ENCODE results near the gene YWHAB. TPM values are rescaled to one million over a fixed set of nuclear protein-coding genes. Genes with fewer than 3 reads are reported as not detected.

The YWHAB gene
- total RNA-seq, 1 experiment from 2014 or later, result 377 TPM

GRCh38 chr20:44851545-44851944, 34.0 kb upstream of the YWHAB start:
- intact Hi-C loops (cut with micrococcal nuclease; ENCODE audit: unreplicated experiment), result no loop called here
- BruUV-seq (replicated peaks), result no TSS peak

GRCh38 chr20:44856442-44856841, 29.1 kb upstream of the YWHAB start:
- Mint-ChIP-seq H3K27ac (ENCODE audit: unreplicated experiment) (no peak overlapping the region), H3K27me3 (ENCODE audit: unreplicated experiment) (peaks cover 13% of the 10 kb centered on the region), H3K9me3 (ENCODE audit: low read depth, unreplicated experiment) (peaks cover 3% of the 10 kb centered on the region), H3K36me3 (ENCODE audit: insufficient read depth, unreplicated experiment) (no peaks in the 10 kb centered on the region), H3K4me1 (ENCODE audit: low read depth, unreplicated experiment) (peaks cover 10% of the 10 kb centered on the region), H3K4me3 (ENCODE audit: low read depth, unreplicated experiment) (no peak overlapping the region)
- no peak for TF ChIP-seq CTCF (IDR thresholded peaks at IDR 0.05; ENCODE audit: unreplicated experiment)
- DNase-seq, result no peak
- no TSS peak for BruUV-seq (replicated peaks)
- CTCF ChIA-PET, result interaction anchor here (0.7 to 1.3 kb wide), 3 partner anchors 8 to 1242 kb away, joined by 4 to 5 read pairs (median 4); no protein-coding TSS in a partner anchor
- intact Hi-C loops (cut with micrococcal nuclease; ENCODE audit: unreplicated experiment), result no loop called here

More at GRCh38 chr20:44851545-44851944, 34.0 kb upstream of the YWHAB start:
- no peaks in the 10 kb centered on the region for H3K36me3 Mint-ChIP-seq (ENCODE audit: insufficient read depth, unreplicated experiment)
- H3K27ac Mint-ChIP-seq (ENCODE audit: unreplicated experiment), result no peak overlapping the region
- H3K4me1 Mint-ChIP-seq (ENCODE audit: low read depth, unreplicated experiment), result peaks cover 4% of the 10 kb centered on the region
- no peak for DNase-seq
- H3K9me3 Mint-ChIP-seq (ENCODE audit: low read depth, unreplicated experiment), result peaks cover under 1% of the 10 kb centered on the region
- H3K4me3 Mint-ChIP-seq (ENCODE audit: low read depth, unreplicated experiment), result no peak overlapping the region
- CTCF ChIA-PET, result no interaction called here
- no peak for TF ChIP-seq CTCF (IDR thresholded peaks at IDR 0.05; ENCODE audit: unreplicated experiment)
- peaks cover 57% of the 10 kb centered on the region for H3K27me3 Mint-ChIP-seq (ENCODE audit: unreplicated experiment)

- intact Hi-C loops (cut with micrococcal nuclease; ENCODE audit: unreplicated experiment), result no loop called here
- CTCF ChIA-PET, result interaction anchor here (0.7 to 1.3 kb wide), 3 partner anchors 9 to 1243 kb away, joined by 4 to 5 read pairs (median 4); no protein-coding TSS in a partner anchor
- no peaks in the 10 kb centered on the region for H3K36me3 Mint-ChIP-seq (ENCODE audit: insufficient read depth, unreplicated experiment)
- peaks cover 13% of the 10 kb centered on the region for H3K27me3 Mint-ChIP-seq (ENCODE audit: unreplicated experiment)
- H3K4me3 Mint-ChIP-seq (ENCODE audit: low read depth, unreplicated experiment), result no peak overlapping the region
- H3K9me3 Mint-ChIP-seq (ENCODE audit: low read depth, unreplicated experiment), result peaks cover 3% of the 10 kb centered on the region
- TF ChIP-seq CTCF (IDR thresholded peaks at IDR 0.05; ENCODE audit: unreplicated experiment), result no peak
- no TSS peak for BruUV-seq (replicated peaks)
- no peak overlapping the region for H3K27ac Mint-ChIP-seq (ENCODE audit: unreplicated experiment)
- DNase-seq, result no peak
- H3K4me1 Mint-ChIP-seq (ENCODE audit: low read depth, unreplicated experiment), result peaks cover 15% of the 10 kb centered on the region
These were observed 28.6 kb upstream of the YWHAB start for GRCh38 chr20:44856856-44857448.

GRCh38 chr20:44858606-44859360, 26.7 kb upstream of the YWHAB start:
- no peak for DNase-seq
- H3K4me1 Mint-ChIP-seq (ENCODE audit: low read depth, unreplicated experiment), result peaks cover 21% of the 10 kb centered on the region
- H3K27ac Mint-ChIP-seq (ENCODE audit: unreplicated experiment), result no peak overlapping the region
- intact Hi-C loops (cut with micrococcal nuclease; ENCODE audit: unreplicated experiment), result no loop called here
- CTCF ChIA-PET, result interaction anchor here (0.6 kb wide), 1 partner anchor 30 kb away, joined by 4 read pairs; no protein-coding TSS in a partner anchor
- no peak overlapping the region for H3K4me3 Mint-ChIP-seq (ENCODE audit: low read depth, unreplicated experiment)
- peaks cover 3% of the 10 kb centered on the region for H3K9me3 Mint-ChIP-seq (ENCODE audit: low read depth, unreplicated experiment)
- H3K27me3 Mint-ChIP-seq (ENCODE audit: unreplicated experiment), result peaks cover 4% of the 10 kb centered on the region
- BruUV-seq (replicated peaks), result no TSS peak
- no peak for TF ChIP-seq CTCF (IDR thresholded peaks at IDR 0.05; ENCODE audit: unreplicated experiment)
- H3K36me3 Mint-ChIP-seq (ENCODE audit: insufficient read depth, unreplicated experiment), result no peaks in the 10 kb centered on the region

All from Calu3 (cell line).